HL-60 (cell line): Measurements from ENCODE around the gene LRGUK.

Experiments used
- CTCF ChIP-seq: IDR thresholded peaks from one replicate; pipeline ENCODE4 v1.5.1; 2011; ENCODE audit warnings: low read length, control low read depth, inconsistent platforms; ENCODE audit not compliant: insufficient read depth
- GABPA ChIP-seq: IDR thresholded peaks from 2 replicates; pipeline ENCODE4 v1.6.1; 2012; ENCODE audit warnings: low read depth
- POLR2AphosphoS5 ChIP-seq: IDR thresholded peaks from 2 replicates; pipeline ENCODE4 v1.6.1; 2012; ENCODE audit warnings: low read depth
- SPI1 ChIP-seq: IDR thresholded peaks from 2 replicates; pipeline ENCODE4 v1.6.1; 2012; ENCODE audit warnings: low read depth, mild to moderate bottlenecking, borderline replicate concordance

GRCh38 chr7:134088199-134088598, 38.9 kb upstream of the LRGUK start:
- TF ChIP-seq POLR2AphosphoS5: no peak
- no peak for TF ChIP-seq GABPA
- TF ChIP-seq CTCF: no peak
- no peak for TF ChIP-seq SPI1
